Spleen (tissue), 7 donors: Measurements from ENCODE around the gene TNRC6B.

Experiments used
- CTCF ChIP-seq, 11 experiments: fragments of 200-600 bp in 7 of 11; fragments of 450-650 bp in 4 of 11; sonication (generic) in 4 of 11; IDR thresholded peaks in 8 of 11; conservative IDR thresholded peaks in 3 of 11; 1 replicate in 7 of 11; 2 replicates in 4 of 11; pipeline versions ENCODE4 v1.4.0 to v1.8.0; 2016 to 2021; ENCODE audit warnings: antibody characterized with exemption in 11 of 11, inconsistent platforms in 4 of 11, mild to moderate bottlenecking in 1 of 11
- POLR2A ChIP-seq, 3 donors: fragments of 450-650 bp; IDR thresholded peaks; one replicate each; pipeline ENCODE4 v1.5.1; 2017; ENCODE audit warnings: antibody characterized with exemption in 3 of 3, mild to moderate bottlenecking in 1 of 3
- POLR2AphosphoS5 ChIP-seq, 3 donors: sonication (generic); formaldehyde crosslinking; IDR thresholded peaks; one replicate each; pipeline ENCODE4 v1.5.1; 2017; ENCODE audit warnings: antibody characterized with exemption in 3 of 3
- donor health status: DM: no; HTN: no; CAD: no; lungs with moderate emphysema.
- donor health status: DM: no; HTN: no; CAD: no.
- donor health status: DM: no; HTN: no; CAD: no.

GRCh38 chr22:40182231-40182835 is 4.6 kb downstream of the TNRC6B start:
- no peak for TF ChIP-seq CTCF (IDR thresholded peaks at IDR 0.05 in 8 of 11, conservative IDR thresholded peaks at IDR 0.05 in 3 of 11)
- TF ChIP-seq POLR2A (IDR thresholded peaks at IDR 0.05) = no peak
- TF ChIP-seq POLR2AphosphoS5 (IDR thresholded peaks at IDR 0.05) = no peak
